Stimulated activated naive CD4-positive, alpha-beta T cell treated with Interleukin-2 at 50 U/mL for 16 hours (primary cell): ENCODE data around the gene MBD5.

ENCODE experiments used
- DNase-seq: peaks from one replicate; lab custom pipeline; 2025; lab: John Stamatoyannopoulos, UW

Gene MBD5

DNA sequence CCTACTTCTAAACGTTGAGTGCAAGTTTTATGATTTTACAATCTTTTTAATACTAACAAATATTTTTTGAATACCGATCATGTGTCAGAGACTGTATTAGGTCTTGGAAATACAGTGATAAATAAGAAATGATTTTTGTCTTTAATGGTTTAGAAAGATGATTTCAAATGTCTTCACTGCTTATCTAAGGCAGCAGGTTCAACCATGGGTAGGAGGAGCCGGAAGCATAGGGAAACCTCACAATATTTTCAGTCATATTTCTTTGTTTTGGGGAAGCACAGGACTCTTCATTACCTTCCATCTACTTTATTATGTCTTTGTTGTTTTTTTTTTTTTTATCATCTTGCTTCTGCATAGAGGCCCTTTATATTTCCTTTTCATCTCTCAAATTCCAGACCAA is 458.5 kb downstream of the MBD5 start:
- DNase-seq = no peak

GRCh38 chr2:148483665-148484064 is 462.8 kb downstream of the MBD5 start:
- no peak for DNase-seq

- DNase-seq = no peak
Measured at GRCh38 chr2:148484066-148484465, 463.2 kb downstream of the MBD5 start.

DNA sequence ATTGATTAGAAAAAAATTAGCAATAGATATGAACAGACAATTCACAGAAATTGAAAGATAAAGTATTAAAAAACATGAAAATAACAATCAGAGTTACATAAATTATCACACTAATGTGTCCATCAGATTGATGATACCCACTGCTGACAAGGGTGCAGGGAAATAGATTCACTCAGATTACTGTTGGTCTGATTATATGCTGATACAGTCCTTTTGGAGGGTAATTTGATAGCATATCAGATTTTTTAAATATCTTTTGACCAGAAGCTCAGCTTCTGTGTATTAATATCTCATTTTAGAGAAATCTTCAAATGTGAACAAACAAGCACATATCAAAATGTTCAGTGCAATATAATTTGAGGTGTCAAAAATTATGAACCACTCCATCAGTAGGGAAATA is 465.8 kb downstream of the MBD5 start:
- no peak for DNase-seq

GRCh38 chr2:148487439-148487838 is 466.5 kb downstream of the MBD5 start:
- no peak for DNase-seq

GRCh38 chr2:148490840-148491439 is 470.0 kb downstream of the MBD5 start:
- DNase-seq = no peak

GRCh38 chr2:148493822-148494563 is 473.1 kb downstream of the MBD5 start:
- no peak for DNase-seq

GRCh38 chr2:148495586-148495985 is 474.7 kb downstream of the MBD5 start:
- DNase-seq = no peak

- no peak for DNase-seq
Measured at GRCh38 chr2:148501545-148501944, 480.7 kb downstream of the MBD5 start.

- no peak for DNase-seq
Measured at GRCh38 chr2:148503516-148503915, 482.6 kb downstream of the MBD5 start.

- DNase-seq = no peak
Measured at GRCh38 chr2:148507970-148508369, 487.1 kb downstream of the MBD5 start.

DNA sequence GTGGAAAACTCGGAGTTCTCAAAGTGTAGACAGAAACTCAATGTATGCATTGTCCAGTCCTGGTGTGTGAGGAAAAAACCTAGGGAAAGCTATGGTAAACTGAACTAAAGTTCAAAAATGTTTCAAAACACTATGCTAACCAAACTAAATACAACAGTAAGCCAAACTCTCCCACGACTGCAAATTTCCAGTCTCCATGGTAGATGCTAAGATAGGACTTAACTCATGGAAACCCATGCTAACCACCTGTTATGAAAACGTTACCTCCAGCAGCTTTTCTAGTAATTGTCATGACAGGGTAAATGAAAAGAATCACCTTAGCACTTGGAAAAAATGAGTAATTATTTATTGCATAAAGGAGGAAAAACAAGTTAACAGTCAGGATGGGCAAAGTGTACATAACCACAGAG is 488.0 kb downstream of the MBD5 start:
- no peak for DNase-seq

GRCh38 chr2:148509288-148509902 is 488.5 kb downstream of the MBD5 start:
- peak; percentile 78 for DNase-seq

DNA sequence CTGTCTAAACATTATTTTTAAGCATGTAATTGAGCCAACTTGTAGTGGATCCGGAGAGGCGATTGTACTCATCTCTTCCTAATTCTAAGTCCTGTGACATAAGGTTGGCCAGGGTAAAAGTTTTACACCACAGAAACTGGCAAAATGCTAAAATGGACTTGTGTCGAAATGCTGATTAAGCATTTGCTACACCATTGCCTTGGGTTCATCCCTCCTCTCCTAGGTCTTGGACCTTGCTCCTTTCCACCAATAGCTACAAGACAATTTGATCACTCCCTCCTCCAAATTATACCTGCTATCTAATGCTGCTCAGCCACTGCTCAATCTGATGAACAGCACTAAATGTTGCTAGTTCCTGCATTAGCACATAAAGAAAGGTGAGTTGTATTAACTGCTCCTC is 491.0 kb downstream of the MBD5 start:
- DNase-seq = no peak

GRCh38 chr2:148512501-148512900 is 491.6 kb downstream of the MBD5 start:
- no peak for DNase-seq

DNA sequence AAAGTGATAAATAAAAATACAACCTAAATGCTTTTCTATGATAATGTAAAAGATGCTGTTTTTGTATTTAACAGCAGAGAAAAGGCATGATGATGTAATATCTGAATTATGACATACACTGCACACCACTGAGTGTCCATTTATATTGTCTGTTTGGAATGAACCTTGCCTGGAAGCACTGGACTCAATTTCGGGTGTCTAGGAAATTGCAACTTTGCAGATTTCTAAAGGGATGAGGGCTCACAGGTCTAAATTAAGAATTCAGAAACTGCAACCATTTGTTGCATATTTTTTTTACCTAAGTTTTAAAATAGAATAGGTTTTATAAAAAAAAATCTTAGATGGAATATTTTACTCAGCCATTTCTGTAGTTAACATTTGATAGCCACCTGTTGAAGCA is 492.5 kb downstream of the MBD5 start:
- no peak for DNase-seq

GRCh38 chr2:148515120-148515519 is 494.2 kb downstream of the MBD5 start:
- DNase-seq = no peak

GRCh38 chr2:148515976-148516375 is 495.1 kb downstream of the MBD5 start:
- DNase-seq = no peak

DNA sequence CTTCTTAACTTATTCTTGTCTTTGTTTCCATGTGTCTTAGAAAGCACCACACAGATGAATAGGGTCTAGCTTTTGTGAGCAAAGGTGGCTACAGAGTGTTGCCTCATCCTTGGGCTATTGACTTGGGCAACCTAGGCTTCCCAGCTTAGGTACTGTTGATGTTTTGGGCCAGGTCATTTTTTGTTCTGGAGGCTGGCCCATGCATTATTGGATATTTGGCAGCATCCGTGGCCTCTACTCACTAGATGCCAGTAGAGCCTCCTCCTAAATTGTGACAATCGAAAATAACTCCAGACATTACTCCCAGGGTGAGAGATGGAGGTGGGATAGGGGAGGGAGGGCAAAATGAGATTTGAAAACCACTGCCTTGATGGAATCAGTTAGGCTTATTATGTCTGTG is 496.4 kb downstream of the MBD5 start:
- no peak for DNase-seq

DNA sequence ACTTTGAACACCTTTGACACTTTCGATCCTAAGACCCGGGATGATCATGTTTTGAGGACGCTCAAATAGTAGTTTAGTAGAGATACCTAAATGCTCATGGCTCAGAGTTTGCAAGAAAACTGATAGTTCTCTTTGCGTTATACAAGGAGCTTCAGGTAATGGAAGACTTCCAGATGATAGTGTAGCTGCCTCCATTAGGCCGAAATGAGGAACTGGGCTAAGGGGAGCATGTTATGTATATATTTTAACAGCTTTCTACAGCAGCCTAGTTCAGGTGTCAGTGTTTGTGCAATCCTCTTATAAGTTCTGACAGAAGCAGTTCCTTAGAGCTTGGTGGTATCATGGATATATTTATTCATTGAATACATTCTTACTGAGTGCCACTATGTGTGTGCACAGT is 496.9 kb downstream of the MBD5 start:
- DNase-seq = no peak

GRCh38 chr2:148519013-148519412 is 498.1 kb downstream of the MBD5 start:
- DNase-seq = no peak

GRCh38 chr2:148521181-148521580 is 500.3 kb downstream of the MBD5 start:
- no peak for DNase-seq

GRCh38 chr2:148523315-148523714 is 502.4 kb downstream of the MBD5 start:
- DNase-seq = no peak

GRCh38 chr2:148524519-148524919 is 503.6 kb downstream of the MBD5 start:
- DNase-seq = peak; percentile 51
